ENCODE measurements around the gene POLRMT.

POLRMT gene

GRCh38 chr19:633068-633785, at the start of gene POLRMT:
Gene POLRMT (minus strand): TSS chr19:633537. CDS start chr19:633512, 25 bp downstream.
- peak; percentile 65; the same call in 1 of the 2 replicates for TF ChIP-seq YY1 (IDR thresholded peaks at IDR 0.05; ENCODE audit: low read depth)
- TF ChIP-seq RAD21 (IDR thresholded peaks at IDR 0.05; ENCODE audit: low read depth): no peak
- peak; percentile 58 for TF ChIP-seq TEAD4 (IDR thresholded peaks at IDR 0.05)
- TF ChIP-seq ZBTB7A (IDR thresholded peaks at IDR 0.05; ENCODE audit: low read depth): peak; percentile 55; the same call in 1 of the 2 replicates
- TF ChIP-seq TAF1 (IDR thresholded peaks at IDR 0.05; ENCODE audit: low read depth): peak; percentile 43; the same call in 1 of the 2 replicates
- TF ChIP-seq MAX (IDR thresholded peaks at IDR 0.05): peak; percentile 92
- TF ChIP-seq FOXM1 (IDR thresholded peaks at IDR 0.05; ENCODE audit: borderline replicate concordance, low read depth): peak; percentile 59
- TF ChIP-seq CREB1 (IDR thresholded peaks at IDR 0.05; ENCODE audit: low read depth): 0 out of 2 replicates have a peak, but pooled peaks have one; percentile 9
- no peak for TF ChIP-seq REST (IDR thresholded peaks at IDR 0.05; ENCODE audit: low read depth)
- TF ChIP-seq CEBPB (IDR thresholded peaks at IDR 0.05): no peak
- no peak for TF ChIP-seq EP300 (IDR thresholded peaks at IDR 0.05; ENCODE audit: borderline replicate concordance)

GRCh38 chr19:682678-683320, 49.5 kb upstream of the POLRMT start:
- TF ChIP-seq TAF1 (IDR thresholded peaks at IDR 0.05; ENCODE audit: low read depth) (no peak), TCF12 (IDR thresholded peaks at IDR 0.05; ENCODE audit: low read depth) (no peak), USF1 (IDR thresholded peaks at IDR 0.05) (no peak), ZBTB7A (IDR thresholded peaks at IDR 0.05; ENCODE audit: low read depth) (no peak), REST (IDR thresholded peaks at IDR 0.05; ENCODE audit: low read depth) (no peak), CEBPB (IDR thresholded peaks at IDR 0.05) (no peak), CREB1 (IDR thresholded peaks at IDR 0.05; ENCODE audit: low read depth) (no peak), FOXM1 (IDR thresholded peaks at IDR 0.05; ENCODE audit: borderline replicate concordance, low read depth) (no peak), RAD21 (IDR thresholded peaks at IDR 0.05; ENCODE audit: low read depth) (no peak), MAX (IDR thresholded peaks at IDR 0.05) (no peak), EGR1 (IDR thresholded peaks at IDR 0.05) (no peak)

- TF ChIP-seq MAX (IDR thresholded peaks at IDR 0.05) (peak; percentile 87), TAF1 (IDR thresholded peaks at IDR 0.05; ENCODE audit: low read depth) (no peak), EP300 (IDR thresholded peaks at IDR 0.05; ENCODE audit: borderline replicate concordance) (no peak), USF1 (IDR thresholded peaks at IDR 0.05) (peak; percentile 75), CEBPB (IDR thresholded peaks at IDR 0.05) (no peak), CREB1 (IDR thresholded peaks at IDR 0.05; ENCODE audit: low read depth) (no peak), TEAD4 (IDR thresholded peaks at IDR 0.05) (no peak)
Measured at GRCh38 chr19:681029-682019, 48.0 kb upstream of the POLRMT start.

GRCh38 chr19:680287-681028, 47.1 kb upstream of the POLRMT start:
- TF ChIP-seq MAX (IDR thresholded peaks at IDR 0.05) (no peak), USF1 (IDR thresholded peaks at IDR 0.05) (peak; percentile 89), CREB1 (IDR thresholded peaks at IDR 0.05; ENCODE audit: low read depth) (peak; percentile 57; the same call in 1 of the 2 replicates), EGR1 (IDR thresholded peaks at IDR 0.05) (0 out of 2 replicates have a peak, but pooled peaks have one; percentile 9), FOXM1 (IDR thresholded peaks at IDR 0.05; ENCODE audit: borderline replicate concordance, low read depth) (no peak), RAD21 (IDR thresholded peaks at IDR 0.05; ENCODE audit: low read depth) (peak; percentile 15; the same call in 1 of the 2 replicates), TAF1 (IDR thresholded peaks at IDR 0.05; ENCODE audit: low read depth) (peak; percentile 30; the same call in 1 of the 2 replicates), REST (IDR thresholded peaks at IDR 0.05; ENCODE audit: low read depth) (no peak)

Measured in Ishikawa (cell line).